ENCODE measurements around the gene TIGD3.

The TIGD3 gene

DNA sequence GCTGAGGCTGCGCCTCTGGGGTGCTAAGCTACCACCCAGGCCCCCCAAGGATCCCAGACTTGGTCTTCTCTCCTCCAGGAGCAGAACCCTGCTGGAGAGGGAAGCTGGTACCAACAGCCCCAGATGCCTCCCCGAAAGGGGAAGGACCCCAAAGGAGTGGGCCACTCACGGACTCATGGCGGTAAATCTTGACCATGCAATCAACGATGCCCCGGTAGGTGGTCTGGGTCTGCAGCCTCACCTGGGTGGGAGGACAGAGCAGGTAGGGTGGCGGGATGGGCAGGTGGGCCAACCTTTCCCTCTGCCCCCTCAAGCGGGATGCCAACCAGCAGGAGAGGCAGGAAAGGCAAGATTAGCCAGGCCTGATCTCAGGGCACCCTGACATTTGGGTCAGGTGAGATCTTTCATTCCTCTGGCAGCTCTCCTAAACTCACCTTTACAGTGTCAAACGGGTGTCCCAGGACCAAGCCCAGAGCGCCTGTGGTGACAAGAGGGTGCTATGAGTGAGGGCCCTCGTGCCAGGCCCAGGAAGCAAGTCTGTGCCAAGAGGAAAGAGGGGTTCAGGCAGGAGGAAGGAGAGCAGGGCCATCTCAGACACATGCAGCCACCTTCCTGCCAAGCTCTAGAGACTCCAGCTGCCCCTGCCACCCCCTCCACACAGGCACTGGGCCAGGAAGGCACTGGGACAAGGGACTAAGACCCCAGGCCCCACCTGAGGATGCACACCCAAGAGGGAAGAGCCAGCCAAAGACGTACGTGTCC is 25.3 kb downstream of the TIGD3 start:
- TF ChIP-seq, protein P1, sequence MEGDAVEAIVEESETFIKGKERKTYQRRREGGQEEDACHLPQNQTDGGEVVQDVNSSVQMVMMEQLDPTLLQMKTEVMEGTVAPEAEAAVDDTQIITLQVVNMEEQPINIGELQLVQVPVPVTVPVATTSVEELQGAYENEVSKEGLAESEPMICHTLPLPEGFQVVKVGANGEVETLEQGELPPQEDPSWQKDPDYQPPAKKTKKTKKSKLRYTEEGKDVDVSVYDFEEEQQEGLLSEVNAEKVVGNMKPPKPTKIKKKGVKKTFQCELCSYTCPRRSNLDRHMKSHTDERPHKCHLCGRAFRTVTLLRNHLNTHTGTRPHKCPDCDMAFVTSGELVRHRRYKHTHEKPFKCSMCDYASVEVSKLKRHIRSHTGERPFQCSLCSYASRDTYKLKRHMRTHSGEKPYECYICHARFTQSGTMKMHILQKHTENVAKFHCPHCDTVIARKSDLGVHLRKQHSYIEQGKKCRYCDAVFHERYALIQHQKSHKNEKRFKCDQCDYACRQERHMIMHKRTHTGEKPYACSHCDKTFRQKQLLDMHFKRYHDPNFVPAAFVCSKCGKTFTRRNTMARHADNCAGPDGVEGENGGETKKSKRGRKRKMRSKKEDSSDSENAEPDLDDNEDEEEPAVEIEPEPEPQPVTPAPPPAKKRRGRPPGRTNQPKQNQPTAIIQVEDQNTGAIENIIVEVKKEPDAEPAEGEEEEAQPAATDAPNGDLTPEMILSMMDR (conservative IDR thresholded peaks at IDR 0.05; ENCODE audit: low read depth), result no peak
- CTCF ChIA-PET, result interaction anchor here (0.6 kb wide), 1 partner anchor 27 kb away, joined by 4 read pairs; no protein-coding TSS in a partner anchor
- DNase-seq (ENCODE audit: low spot score), result no peak
- H3K27ac ChIP-seq, result peak overlapping the region; percentile 100
- POLR2A ChIA-PET (ENCODE audit: low non-redundant PET), result no interaction called here

DNA sequence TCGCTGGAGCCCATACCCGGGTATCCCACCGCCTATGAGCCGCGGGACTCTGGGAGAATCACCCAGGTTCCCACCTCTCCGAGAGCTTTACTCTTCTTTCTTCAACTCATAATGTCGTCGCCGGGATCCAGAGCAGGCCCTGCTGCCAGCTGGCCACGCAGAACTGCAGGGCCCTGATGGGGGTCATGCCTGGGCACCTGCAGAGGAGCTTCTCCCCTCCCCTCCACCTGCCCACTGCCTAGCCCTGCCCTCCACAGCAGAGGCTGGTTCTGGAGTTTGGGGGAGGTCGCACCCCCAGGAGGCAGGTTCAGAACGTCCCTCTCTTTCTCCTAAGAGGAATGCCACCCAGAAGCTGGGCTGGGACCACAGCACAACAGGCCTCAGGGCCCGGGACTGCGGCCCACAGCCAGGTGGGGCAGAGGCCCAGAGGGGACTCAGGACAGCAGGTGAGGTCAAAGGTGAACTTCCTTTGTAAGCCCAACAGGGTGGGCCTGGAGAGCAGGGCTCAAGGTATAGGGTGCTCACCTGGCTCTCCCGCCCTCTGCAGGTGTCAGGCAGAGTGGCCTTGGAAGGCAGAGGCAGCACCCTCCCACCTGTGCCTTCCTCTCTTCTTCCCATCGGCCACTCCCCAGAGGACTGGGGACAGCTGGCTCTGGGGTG is 26.0 kb downstream of the TIGD3 start:
- DNase-seq (ENCODE audit: low spot score), result no peak
- CTCF ChIA-PET, result interaction anchor here (0.6 to 1.1 kb wide), 2 partner anchors 28 to 138 kb away, joined by 4 read pairs; no protein-coding TSS in a partner anchor

DNA sequence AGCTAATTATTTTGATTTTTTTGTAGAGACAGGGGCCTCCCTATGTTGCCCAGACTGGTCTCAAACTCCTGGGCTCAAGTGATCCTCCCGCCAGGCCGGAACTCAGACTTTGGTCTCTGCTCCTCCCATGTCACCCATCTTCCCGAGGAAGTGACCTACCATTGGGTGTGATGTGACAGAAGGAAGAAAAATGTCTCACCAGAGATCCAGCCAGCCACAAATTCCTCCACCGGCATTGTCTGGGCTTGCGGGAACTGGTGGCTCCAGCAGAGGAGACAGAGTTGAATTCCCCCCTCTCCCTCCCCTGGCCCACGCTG is 27.1 kb downstream of the TIGD3 start:
- ChIA-PET CTCF (interaction anchor here (0.6 to 2.4 kb wide), 3 partner anchors 35 to 167 kb away, joined by 3 to 9 read pairs (median 4); no protein-coding TSS in a partner anchor), POLR2A (ENCODE audit: low non-redundant PET) (interaction anchor here (0.5 to 1.2 kb wide), 4 partner anchors 42 to 398 kb away, joined by 3 to 18 read pairs (median 6); partner anchors contain the start of genes FAU, MRPL49 and NEAT1)
- peak overlapping the region; percentile 100 for H3K27ac ChIP-seq
- TF ChIP-seq, protein P1 (conservative IDR thresholded peaks at IDR 0.05; ENCODE audit: low read depth), result no peak
- peak; percentile 66 for DNase-seq (ENCODE audit: low spot score)

More for the DNA sequence above, 26.0 kb downstream of the TIGD3 start:
- peak overlapping the region; percentile 100 for H3K27ac ChIP-seq
- POLR2A ChIA-PET (ENCODE audit: low non-redundant PET), result no interaction called here
- TF ChIP-seq, protein P1 (conservative IDR thresholded peaks at IDR 0.05; ENCODE audit: low read depth), result no peak

DNA sequence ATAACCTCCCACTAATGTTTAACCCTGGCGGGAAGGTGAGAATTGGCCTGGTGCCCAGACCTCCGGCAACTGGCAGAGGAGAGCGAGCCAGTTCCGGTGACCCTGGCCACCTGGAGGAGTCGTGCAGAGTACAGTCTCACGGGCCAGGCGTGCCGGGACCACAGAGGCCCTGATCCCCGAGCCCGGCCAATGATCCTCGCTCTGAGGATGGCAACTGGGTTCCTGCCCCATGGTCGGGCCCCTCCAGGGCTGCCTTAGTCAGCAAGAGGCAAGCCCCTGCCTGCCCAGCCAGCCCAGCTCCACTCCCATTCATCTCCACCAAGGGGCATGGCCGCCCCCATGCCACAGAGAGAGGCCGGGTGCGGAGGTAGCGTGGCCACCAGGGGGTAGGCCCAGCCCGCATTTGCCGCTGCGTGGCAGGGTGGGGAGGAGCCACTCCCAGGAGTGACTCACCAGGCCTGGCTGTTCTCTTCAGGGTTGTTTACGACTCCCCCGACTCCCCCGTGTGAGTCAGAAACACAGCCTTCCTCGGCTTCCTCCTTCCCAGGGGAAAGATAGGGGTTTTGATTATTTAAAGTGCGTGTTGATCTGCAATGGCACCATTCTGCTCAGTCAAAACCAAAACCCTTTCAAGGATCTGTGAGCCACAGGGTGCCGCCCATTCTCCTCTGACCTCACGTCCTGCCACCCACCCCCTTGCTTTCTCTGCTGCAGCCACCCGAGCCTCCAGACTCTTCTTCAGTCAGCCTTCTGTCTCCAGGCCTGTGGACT is 27.7 kb downstream of the TIGD3 start, which contains the start of gene SLC25A45:
TSS of gene SLC25A45 (minus strand) at position 614 of the 771 bp plus-strand sequence. CDS start 695 bp downstream, outside the sequence.
- peak within 1 kb of the TSS; percentile 100 for H3K27ac ChIP-seq
- CTCF ChIA-PET, result interaction anchor here (0.6 to 2.4 kb wide), 4 partner anchors 34 to 376 kb away, joined by 3 to 9 read pairs (median 4); no protein-coding TSS in a partner anchor
- peak; percentile 94 for DNase-seq (ENCODE audit: low spot score)
- POLR2A ChIA-PET (ENCODE audit: low non-redundant PET), result interaction anchor here (0.5 to 1.2 kb wide), 5 partner anchors 27 to 397 kb away, joined by 3 to 18 read pairs (median 4); partner anchors contain the start of genes FAU, MRPL49 and NEAT1
- TF ChIP-seq, protein P1 (conservative IDR thresholded peaks at IDR 0.05; ENCODE audit: low read depth), result peak; percentile 78

DNA sequence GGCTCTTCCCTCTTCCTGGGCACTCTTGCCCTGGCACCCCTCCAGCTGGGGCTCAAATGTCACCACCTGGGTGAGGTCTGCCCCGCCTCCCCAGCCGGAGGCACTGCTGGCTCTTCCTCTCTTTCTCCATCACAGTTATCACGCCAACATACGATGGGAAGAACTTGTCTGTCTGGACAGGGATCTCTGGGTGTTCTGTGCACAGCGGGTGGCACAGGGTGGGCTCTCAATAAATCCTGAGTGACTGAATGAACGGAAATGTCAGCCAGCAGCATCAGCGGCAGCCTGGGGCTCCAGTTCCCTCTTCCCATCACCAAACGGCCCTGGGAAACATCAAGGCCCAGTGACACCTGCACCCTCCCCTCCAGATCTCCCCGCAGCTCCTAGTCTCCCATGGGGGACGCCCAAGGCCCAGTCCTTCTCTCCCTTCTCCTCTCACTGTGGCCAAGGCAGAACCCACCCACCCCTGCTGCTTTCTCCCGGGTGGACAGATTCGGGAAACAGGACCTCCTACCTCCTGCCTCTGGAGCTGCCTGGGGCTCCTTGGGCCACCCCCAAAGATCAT is 28.3 kb downstream of the TIGD3 start:
- CTCF ChIA-PET, result interaction anchor here (0.6 to 2.4 kb wide), 3 partner anchors 34 to 376 kb away, joined by 3 to 9 read pairs (median 4); no protein-coding TSS in a partner anchor
- DNase-seq (ENCODE audit: low spot score), result peak; percentile 63
- H3K27ac ChIP-seq, result peak overlapping the region; percentile 100
- TF ChIP-seq, protein P1 (conservative IDR thresholded peaks at IDR 0.05; ENCODE audit: low read depth), result no peak
- POLR2A ChIA-PET (ENCODE audit: low non-redundant PET), result interaction anchor here (0.6 kb wide), 1 partner anchor 27 kb away, joined by 3 read pairs; no protein-coding TSS in a partner anchor

Data from RWPE1 (cell line).